Thoracic aorta (tissue), 2 donors: ENCODE measurements around the gene GPR137. TPM values are rescaled to one million over a fixed set of nuclear protein-coding genes. Genes with fewer than 3 reads are reported as not detected.
"Not testable (repeated sequence)": the region's sequence is repeated elsewhere in the genome, so short reads cannot be mapped to it uniquely, and the experiment has no call there.

Source experiments
- ATAC-seq: fragments of 150-250 bp; one replicate; pipeline ENCODE4 v1.8.0; 2017; ENCODE audit warnings: low read depth; ENCODE audit not compliant: insufficient number of reproducible peaks, low FRiP score
- DNase-seq: peaks from one replicate; pipeline ENCODE4 v3.0.0-alpha.2; 2020; ENCODE audit warnings: low spot score
- H3K27ac ChIP-seq, 2 donors: fragments of 200-600 bp; sonication (generic); 1 replicate in 1 of 2; 2 replicates in 1 of 2; pipeline ENCODE4 v1.5.1; 2016; ENCODE audit warnings: mild to moderate bottlenecking in 2 of 2, moderate library complexity in 2 of 2
- H3K27me3 ChIP-seq: fragments of 200-600 bp; sonication (generic); replicated peaks from 2 replicates; pipeline ENCODE4 v1.6.0; 2016; ENCODE audit warnings: mild to moderate bottlenecking; ENCODE audit not compliant: insufficient read depth
- H3K36me3 ChIP-seq: fragments of 200-600 bp; sonication (generic); one replicate; pipeline ENCODE4 v1.5.1; 2016
- H3K4me1 ChIP-seq, 2 donors: fragments of 200-600 bp; sonication (generic); 1 replicate in 1 of 2; 2 replicates in 1 of 2; pipeline versions ENCODE4 v1.5.1 to v1.6.0; 2016; ENCODE audit warnings: low read depth in 2 of 2, mild to moderate bottlenecking in 1 of 2; ENCODE audit not compliant: control insufficient read depth in 1 of 2
- H3K4me3 ChIP-seq: fragments of 200-600 bp; sonication (generic); 2 replicates; pipeline ENCODE4 v1.5.1; 2016; ENCODE audit warnings: mild to moderate bottlenecking
- H3K9me3 ChIP-seq: fragments of 200-600 bp; sonication (generic); 2 replicates; pipeline ENCODE4 v1.5.1; 2016
- total RNA-seq, 2 donors: library from RNA; depleted of rRNA; stranded (reverse); fragments of >200 nt; gene quantifications; one replicate each; pipeline versions ENCODE4 v1.1.0 to v1.2.3, GENCODE V29; 2016
- TF ChIP-seq, protein P1 (sequence below): fragments of 200-600 bp; sonication (generic); IDR thresholded peaks from one replicate; pipeline ENCODE4 v1.5.1; 2019; ENCODE audit warnings: antibody characterized with exemption

GPR137 gene
- total RNA-seq, 2 donors from 2014 or later = 8.7 to 19.0 TPM

- no peak overlapping the region for H3K4me3 ChIP-seq
- no peaks in the 10 kb centered on the region for H3K27me3 ChIP-seq
- peaks cover 8 to 19% of the 10 kb centered on the region in 2 donors for H3K4me1 ChIP-seq
- peaks cover 7% of the 10 kb centered on the region for H3K36me3 ChIP-seq
- DNase-seq = no peak
- H3K27ac ChIP-seq = no peak overlapping the region
- no peaks in the 10 kb centered on the region for H3K9me3 ChIP-seq
- no peak for ATAC-seq
- TF ChIP-seq, protein P1, sequence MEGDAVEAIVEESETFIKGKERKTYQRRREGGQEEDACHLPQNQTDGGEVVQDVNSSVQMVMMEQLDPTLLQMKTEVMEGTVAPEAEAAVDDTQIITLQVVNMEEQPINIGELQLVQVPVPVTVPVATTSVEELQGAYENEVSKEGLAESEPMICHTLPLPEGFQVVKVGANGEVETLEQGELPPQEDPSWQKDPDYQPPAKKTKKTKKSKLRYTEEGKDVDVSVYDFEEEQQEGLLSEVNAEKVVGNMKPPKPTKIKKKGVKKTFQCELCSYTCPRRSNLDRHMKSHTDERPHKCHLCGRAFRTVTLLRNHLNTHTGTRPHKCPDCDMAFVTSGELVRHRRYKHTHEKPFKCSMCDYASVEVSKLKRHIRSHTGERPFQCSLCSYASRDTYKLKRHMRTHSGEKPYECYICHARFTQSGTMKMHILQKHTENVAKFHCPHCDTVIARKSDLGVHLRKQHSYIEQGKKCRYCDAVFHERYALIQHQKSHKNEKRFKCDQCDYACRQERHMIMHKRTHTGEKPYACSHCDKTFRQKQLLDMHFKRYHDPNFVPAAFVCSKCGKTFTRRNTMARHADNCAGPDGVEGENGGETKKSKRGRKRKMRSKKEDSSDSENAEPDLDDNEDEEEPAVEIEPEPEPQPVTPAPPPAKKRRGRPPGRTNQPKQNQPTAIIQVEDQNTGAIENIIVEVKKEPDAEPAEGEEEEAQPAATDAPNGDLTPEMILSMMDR = no peak
These were observed 35.4 kb downstream of the GPR137 start for GRCh38 chr11:64321026-64321425.

DNA sequence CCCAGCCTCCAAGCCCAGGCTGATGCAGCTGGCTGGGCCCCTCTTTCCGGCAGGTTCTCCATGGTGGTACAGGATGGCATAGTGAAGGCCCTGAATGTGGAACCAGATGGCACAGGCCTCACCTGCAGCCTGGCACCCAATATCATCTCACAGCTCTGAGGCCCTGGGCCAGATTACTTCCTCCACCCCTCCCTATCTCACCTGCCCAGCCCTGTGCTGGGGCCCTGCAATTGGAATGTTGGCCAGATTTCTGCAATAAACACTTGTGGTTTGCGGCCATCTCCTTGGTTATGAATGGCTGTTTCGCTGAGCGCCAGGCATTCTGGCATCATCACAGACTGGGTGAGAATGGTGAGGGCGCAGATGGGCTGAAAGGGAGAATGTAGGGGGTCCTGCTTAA, 35.9 kb downstream of the GPR137 start:
- no peak overlapping the region for H3K27ac ChIP-seq

DNA sequence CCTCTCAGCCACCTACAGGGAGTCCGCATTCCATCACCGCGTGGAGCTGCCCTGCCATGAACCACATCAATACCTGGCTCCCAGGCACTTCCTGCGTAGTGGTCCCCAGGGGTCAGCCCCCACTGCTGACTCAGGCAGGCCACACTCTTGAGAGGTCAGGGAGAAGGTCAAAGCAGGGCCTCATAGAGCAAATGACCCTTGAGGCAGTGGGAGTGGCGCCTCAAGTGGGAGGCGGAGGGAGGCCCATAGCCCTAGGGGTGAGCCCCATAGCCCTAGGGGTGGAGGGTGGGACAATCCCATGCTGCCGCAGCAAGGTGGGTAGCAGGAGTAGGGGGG, 37.2 kb downstream of the GPR137 start:
- TF ChIP-seq, protein P1 = no peak
- Histone ChIP-seq H3K36me3 (peaks cover 7% of the 10 kb centered on the region), H3K4me1 (peaks cover 4 to 8% of the 10 kb centered on the region in 2 donors), H3K27me3 (no peaks in the 10 kb centered on the region), H3K27ac (no peak overlapping the region), H3K4me3 (no peak overlapping the region), H3K9me3 (no peaks in the 10 kb centered on the region)
- no peak for DNase-seq
- no peak for ATAC-seq

More for the DNA sequence above, 35.9 kb downstream of the GPR137 start:
- no peak for ATAC-seq
- Histone ChIP-seq H3K4me3 (no peak overlapping the region), H3K9me3 (no peaks in the 10 kb centered on the region), H3K4me1 (peaks cover 5 to 14% of the 10 kb centered on the region in 2 donors), H3K27me3 (no peaks in the 10 kb centered on the region), H3K36me3 (peaks cover 7% of the 10 kb centered on the region)
- TF ChIP-seq, protein P1 = no peak
- no peak for DNase-seq

GRCh38 chr11:64323373-64323772, 37.7 kb downstream of the GPR137 start:
- TF ChIP-seq, protein P1 = no peak
- no peak overlapping the region for H3K27ac ChIP-seq
- no peak for DNase-seq
- no peak overlapping the region for H3K4me3 ChIP-seq
- no peaks in the 10 kb centered on the region for H3K9me3 ChIP-seq
- no peaks in the 10 kb centered on the region for H3K27me3 ChIP-seq
- peaks cover 4 to 8% of the 10 kb centered on the region in 2 donors for H3K4me1 ChIP-seq
- ATAC-seq = no peak
- peaks cover 7% of the 10 kb centered on the region for H3K36me3 ChIP-seq

- not testable (repeated sequence) for H3K9me3 ChIP-seq, H3K27me3 ChIP-seq, ATAC-seq, DNase-seq, H3K4me3 ChIP-seq, H3K4me1 ChIP-seq, H3K27ac ChIP-seq, H3K36me3 ChIP-seq
These were observed 38.3 kb downstream of the GPR137 start for GRCh38 chr11:64323984-64324383.
